ENCODE results near the gene CYP27B1.

DNA sequence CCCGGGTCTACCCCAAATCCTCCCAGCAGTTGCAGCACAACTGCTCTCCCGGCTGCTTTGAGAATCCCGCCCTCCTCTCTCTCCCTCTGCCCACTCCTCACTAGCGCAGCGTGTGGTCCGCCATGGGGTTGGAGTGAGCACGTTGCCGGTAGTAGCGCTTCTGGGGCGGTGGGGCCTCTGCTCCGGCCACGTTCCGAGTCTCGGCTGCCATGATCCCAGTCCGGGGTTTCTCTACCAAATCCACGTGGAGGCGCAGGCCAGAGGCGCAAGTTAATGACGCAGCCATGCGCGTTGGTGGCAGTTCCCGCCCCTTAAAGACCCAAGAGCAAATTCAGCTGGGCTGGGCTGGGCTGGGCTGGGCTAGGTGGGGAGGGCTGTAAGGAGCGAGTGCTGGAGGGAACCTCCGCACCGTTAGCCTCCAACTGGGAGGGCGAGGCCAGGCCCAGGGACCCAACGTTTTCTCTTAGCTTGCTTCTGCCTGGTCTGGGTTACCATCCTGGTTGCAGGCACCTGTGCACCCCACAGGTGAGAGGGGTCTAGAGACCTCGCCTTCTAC, 5.1 kb upstream of the CYP27B1 start, which contains the start of gene METTL1:
- TF ChIP-seq HDGF (IDR thresholded peaks at IDR 0.05): no peak
- peak; percentile 80; the same call in 1 of the 2 replicates for TF ChIP-seq LARP7 (IDR thresholded peaks at IDR 0.05)
- TF ChIP-seq, protein P1, sequence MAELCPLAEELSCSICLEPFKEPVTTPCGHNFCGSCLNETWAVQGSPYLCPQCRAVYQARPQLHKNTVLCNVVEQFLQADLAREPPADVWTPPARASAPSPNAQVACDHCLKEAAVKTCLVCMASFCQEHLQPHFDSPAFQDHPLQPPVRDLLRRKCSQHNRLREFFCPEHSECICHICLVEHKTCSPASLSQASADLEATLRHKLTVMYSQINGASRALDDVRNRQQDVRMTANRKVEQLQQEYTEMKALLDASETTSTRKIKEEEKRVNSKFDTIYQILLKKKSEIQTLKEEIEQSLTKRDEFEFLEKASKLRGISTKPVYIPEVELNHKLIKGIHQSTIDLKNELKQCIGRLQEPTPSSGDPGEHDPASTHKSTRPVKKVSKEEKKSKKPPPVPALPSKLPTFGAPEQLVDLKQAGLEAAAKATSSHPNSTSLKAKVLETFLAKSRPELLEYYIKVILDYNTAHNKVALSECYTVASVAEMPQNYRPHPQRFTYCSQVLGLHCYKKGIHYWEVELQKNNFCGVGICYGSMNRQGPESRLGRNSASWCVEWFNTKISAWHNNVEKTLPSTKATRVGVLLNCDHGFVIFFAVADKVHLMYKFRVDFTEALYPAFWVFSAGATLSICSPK (IDR thresholded peaks at IDR 0.05; ENCODE audit: borderline replicate concordance): no peak
